ENCODE results near the gene SLC5A10.
"Not testable (repeated sequence)": the region's sequence is repeated elsewhere in the genome, so short reads cannot be mapped to it uniquely, and the experiment has no call there.

The SLC5A10 gene

GRCh38 chr17:19047510-19047909 lies 95.5 kb downstream of the SLC5A10 start:
- not testable (repeated sequence) for DNase-seq

GRCh38 chr17:19048826-19049225 lies 96.9 kb downstream of the SLC5A10 start:
- DNase-seq: not testable (repeated sequence)

GRCh38 chr17:19055447-19055846 lies 103.5 kb downstream of the SLC5A10 start:
- DNase-seq: not testable (repeated sequence)

GRCh38 chr17:19062009-19062717 lies 110.2 kb downstream of the SLC5A10 start:
- not testable (repeated sequence) for DNase-seq

GRCh38 chr17:19062718-19063325 lies 110.9 kb downstream of the SLC5A10 start:
- DNase-seq: not testable (repeated sequence)

GRCh38 chr17:19063326-19063956 lies 111.5 kb downstream of the SLC5A10 start:
- not testable (repeated sequence) for DNase-seq

- not testable (repeated sequence) for DNase-seq
These were observed 112.4 kb downstream of the SLC5A10 start for GRCh38 chr17:19064378-19064777.

GRCh38 chr17:19070318-19071168 lies 118.6 kb downstream of the SLC5A10 start:
- DNase-seq: not testable (repeated sequence)

All from NCI-H2171 treated with DMSO at 0.1 percent for 48 hours (cell line).